ENCODE measurements around the gene NDUFS6.

DNA sequence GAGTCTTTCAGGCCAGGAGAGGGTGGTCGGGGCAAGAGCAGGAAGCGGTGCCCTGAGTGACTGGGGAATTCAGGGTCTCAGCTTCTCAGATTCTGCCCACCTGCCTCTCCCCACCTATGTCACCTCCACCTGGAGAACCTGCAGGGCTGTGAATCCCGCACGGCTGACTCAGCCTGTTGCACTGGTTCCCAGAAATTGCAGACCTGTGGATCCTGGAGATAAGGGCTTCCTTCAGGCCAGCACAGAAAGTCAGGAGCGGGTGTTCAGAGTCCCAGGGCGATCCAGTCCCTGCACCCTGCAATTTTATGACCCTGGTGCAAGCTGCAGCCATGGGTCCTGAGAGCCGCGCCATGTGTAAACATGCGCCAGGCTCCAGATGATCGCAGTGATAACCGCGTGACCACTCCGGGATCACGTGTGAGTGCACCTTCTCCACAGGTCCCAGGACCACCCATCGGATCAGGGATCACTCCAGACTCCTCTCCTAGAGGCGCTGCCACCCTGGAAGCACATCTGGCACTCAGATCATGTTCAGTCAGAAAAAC, 63.8 kb downstream of the NDUFS6 start:
- TF ChIP-seq KLF9 (tag by site-specific recombination; IDR thresholded peaks at IDR 0.05; ENCODE audit: low read depth) = no peak
- TF ChIP-seq, protein P1, sequence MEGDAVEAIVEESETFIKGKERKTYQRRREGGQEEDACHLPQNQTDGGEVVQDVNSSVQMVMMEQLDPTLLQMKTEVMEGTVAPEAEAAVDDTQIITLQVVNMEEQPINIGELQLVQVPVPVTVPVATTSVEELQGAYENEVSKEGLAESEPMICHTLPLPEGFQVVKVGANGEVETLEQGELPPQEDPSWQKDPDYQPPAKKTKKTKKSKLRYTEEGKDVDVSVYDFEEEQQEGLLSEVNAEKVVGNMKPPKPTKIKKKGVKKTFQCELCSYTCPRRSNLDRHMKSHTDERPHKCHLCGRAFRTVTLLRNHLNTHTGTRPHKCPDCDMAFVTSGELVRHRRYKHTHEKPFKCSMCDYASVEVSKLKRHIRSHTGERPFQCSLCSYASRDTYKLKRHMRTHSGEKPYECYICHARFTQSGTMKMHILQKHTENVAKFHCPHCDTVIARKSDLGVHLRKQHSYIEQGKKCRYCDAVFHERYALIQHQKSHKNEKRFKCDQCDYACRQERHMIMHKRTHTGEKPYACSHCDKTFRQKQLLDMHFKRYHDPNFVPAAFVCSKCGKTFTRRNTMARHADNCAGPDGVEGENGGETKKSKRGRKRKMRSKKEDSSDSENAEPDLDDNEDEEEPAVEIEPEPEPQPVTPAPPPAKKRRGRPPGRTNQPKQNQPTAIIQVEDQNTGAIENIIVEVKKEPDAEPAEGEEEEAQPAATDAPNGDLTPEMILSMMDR (tag by site-specific recombination; IDR thresholded peaks at IDR 0.05) = no peak
- TF ChIP-seq ZNF544 (tag by site-specific recombination; IDR thresholded peaks at IDR 0.05) = no peak
